RPMI7951 (cell line): Measurements from ENCODE around the gene JAM3. TPM values are rescaled to one million over a fixed set of nuclear protein-coding genes. Genes with fewer than 3 reads are reported as not detected.
A peak's percentile ranks its signal among the peaks of the same experiment; 100 is the strongest.
"Not testable (repeated sequence)": the region's sequence is repeated elsewhere in the genome, so short reads cannot be mapped to it uniquely, and the experiment has no call there.

ENCODE experiments used
- DNase-seq: peaks from one replicate; pipeline ENCODE4 v3.0.0-alpha.2; 2012; ENCODE audit warnings: low read depth
- total RNA-seq: library from RNA; depleted of rRNA; stranded (reverse); fragments of >200 nt; shearing (Covaris generic); gene quantifications from 2 replicates; pipeline ENCODE4 v1.2.3, GENCODE V29; 2014

The JAM3 gene
- total RNA-seq, 1 experiment from 2014 or later, result 49.1 TPM

DNA sequence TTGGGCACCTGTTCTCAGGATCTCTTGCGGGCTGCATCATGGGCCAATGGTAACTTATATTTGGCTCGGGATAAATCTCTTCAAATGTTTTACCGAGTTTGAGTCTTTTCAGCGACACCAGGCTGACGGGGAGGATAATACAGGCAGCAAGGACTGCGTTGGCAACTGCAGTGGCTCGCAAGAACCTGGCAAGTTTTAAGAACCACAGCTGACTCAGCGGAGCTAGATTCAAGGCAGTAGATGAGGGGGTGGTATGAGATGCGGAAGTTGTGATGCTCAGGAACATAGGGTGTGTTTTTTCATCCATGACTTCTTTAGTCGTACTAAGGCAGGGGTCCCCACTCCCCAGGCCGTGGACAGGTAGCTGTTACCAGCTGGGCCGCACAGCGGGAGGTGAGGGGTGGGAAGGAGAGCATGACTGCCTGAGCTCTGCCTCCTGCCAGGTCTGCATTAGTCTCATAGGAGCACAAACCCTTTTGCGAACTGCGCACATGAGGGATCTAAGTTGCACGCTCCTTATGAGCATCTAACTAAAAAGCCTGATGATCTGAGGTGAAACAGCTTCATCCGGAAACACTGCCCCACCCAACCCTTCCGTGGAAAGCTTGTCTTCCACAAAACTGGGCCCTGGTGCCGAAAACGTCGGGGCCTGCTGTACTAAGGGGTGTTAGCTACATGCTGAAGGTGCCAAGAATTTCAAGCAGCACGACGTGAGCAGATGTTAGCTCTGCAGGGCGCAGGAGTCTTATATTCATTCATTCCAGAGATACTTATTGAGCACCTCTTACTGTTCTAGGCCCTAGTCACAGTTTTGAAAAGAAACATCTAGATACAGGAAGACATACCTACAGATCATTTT is 6.4 kb upstream of the JAM3 start:
- DNase-seq, result no peak

- no peak for DNase-seq
Observed at GRCh38 chr11:134063124-134063495, 5.8 kb upstream of the JAM3 start.

DNA sequence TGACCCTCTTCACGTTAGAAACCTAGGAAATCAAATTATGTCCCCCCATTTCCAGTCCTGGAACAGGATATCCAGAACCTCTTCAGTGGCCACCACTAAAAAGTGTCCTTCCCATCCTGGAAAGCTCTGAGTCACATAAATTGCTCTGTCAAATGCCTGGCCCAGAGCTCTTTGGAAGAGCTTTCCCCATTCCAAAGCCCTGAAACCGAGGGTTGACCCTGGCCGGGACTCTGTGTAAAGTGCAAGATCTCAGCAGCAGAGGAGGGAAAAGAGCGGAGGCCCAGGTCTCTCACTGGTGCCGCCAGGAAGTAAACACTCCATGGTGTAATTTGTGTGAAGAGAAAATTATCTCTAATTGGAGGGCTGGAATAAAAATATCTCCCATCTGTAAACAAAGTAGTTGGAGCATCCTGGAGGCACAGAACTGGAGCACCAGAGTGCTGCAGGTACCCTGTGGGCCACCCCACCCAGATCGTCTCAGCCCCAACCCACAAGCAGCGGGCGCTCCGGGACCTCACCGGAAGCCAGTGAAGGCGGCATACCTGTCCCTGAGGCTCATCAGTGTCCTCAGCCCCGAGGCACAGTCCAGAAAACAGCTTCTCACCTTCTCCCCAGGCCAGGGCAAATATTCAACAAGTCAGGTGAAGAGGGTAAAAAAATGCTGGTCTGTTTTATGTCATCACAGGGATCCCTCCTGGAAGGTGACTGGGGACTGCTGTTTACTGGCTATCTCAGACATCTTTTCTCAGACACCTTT is 4.7 kb upstream of the JAM3 start:
- no peak for DNase-seq

DNA sequence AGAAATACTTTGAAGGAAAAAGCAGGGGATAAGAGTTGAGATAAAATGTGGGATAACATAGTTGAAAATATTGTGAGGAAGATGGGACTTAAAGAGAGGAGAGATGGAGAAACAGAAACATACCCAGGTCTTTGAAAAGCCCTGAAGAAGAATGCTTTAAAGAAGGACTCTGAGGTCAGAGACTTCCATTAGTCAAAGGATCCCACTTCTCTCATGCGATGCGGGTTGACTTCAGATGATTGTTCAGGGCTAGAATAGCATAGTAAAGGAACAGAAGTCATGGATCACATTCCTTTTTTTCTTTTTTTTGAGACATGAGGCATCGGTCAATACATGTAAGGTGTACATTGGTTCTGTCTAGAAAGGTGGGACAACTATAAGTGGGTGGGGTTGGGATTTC is 3.5 kb upstream of the JAM3 start:
- no peak for DNase-seq

- DNase-seq, result no peak
Observed at GRCh38 chr11:134066943-134067885, 1.7 kb upstream of the JAM3 start.

GRCh38 chr11:134069426-134070341 is 812 bp downstream of the JAM3 start:
- DNase-seq, result peak; percentile 31

DNA sequence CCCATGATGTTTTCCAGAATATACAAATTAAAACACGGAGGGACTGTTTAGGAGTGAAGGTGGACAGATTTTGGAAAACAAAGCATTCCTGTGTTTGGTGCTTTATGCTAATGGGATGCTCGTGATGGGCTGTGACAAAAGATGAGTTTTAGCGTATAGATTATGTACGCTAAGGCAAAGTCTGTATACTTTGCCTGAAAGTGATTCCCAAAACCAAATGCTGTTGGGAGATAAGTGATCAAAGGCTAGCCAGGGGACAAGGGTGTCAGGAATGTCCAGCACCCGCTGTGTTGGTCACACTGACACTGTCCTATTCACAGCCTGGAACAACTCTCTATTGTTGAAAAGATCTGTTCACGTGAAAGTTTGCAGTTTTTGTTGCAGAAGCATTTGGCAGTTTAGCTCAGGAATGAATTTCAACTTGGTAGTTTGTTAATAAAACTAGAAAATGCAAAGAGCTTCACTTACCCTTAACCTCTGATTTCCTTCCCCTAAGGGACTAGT is 1.5 kb downstream of the JAM3 start:
- DNase-seq, result no peak

DNA sequence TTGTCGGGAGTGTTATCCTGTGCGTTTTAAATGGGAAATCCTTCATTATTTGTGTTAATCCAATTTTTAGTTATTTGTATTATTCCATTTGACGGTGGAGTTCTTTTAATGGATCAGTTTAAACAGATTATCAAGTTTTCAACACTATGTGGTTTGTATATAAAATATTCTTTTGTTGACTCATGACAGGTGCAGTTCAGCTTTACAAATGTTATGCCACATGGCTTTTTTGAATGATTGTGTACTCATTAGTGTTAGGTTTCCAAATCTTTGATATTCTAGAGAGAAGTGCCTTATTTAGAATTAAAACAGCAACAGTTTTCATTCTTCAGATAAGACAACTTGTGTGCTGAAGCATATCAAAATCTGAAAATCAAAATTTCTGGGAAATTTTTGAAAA is 2.4 kb downstream of the JAM3 start:
- DNase-seq, result no peak

GRCh38 chr11:134071766-134072402 is 3.0 kb downstream of the JAM3 start:
- DNase-seq, result no peak

- DNase-seq, result no peak
Observed at GRCh38 chr11:134072844-134073243, 4.0 kb downstream of the JAM3 start.

- no peak for DNase-seq
Observed at GRCh38 chr11:134074346-134074745, 5.5 kb downstream of the JAM3 start.

- no peak for DNase-seq
Observed at GRCh38 chr11:134074766-134075165, 5.9 kb downstream of the JAM3 start.

- DNase-seq, result no peak
Observed at GRCh38 chr11:134079317-134079716, 10.4 kb downstream of the JAM3 start.

GRCh38 chr11:134081258-134081657 is 12.4 kb downstream of the JAM3 start:
- not testable (repeated sequence) for DNase-seq

- DNase-seq, result no peak
Observed at GRCh38 chr11:134082990-134083389, 14.1 kb downstream of the JAM3 start.

DNA sequence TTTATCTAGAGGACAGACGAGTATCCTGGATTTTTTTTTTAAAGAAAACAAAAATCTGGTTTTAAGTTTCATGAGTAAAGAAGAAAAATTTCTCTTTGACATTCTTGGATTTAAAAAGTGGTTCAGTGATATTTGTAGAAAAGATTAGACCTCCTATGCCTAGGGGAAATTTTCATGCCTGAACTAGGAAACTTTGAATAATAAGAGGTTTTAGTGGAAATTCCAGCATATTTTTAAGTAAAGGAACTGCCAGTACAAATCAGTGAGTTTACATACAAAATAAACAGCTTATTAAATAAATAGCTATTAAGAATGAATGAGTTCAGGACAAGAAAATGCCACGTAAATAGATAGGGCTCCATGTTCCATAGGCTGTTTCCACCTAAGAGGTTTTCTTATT is 17.5 kb downstream of the JAM3 start:
- no peak for DNase-seq

- not testable (repeated sequence) for DNase-seq
Observed at GRCh38 chr11:134092006-134092405, 23.1 kb downstream of the JAM3 start.

GRCh38 chr11:134097166-134097565 is 28.3 kb downstream of the JAM3 start:
- no peak for DNase-seq

DNA sequence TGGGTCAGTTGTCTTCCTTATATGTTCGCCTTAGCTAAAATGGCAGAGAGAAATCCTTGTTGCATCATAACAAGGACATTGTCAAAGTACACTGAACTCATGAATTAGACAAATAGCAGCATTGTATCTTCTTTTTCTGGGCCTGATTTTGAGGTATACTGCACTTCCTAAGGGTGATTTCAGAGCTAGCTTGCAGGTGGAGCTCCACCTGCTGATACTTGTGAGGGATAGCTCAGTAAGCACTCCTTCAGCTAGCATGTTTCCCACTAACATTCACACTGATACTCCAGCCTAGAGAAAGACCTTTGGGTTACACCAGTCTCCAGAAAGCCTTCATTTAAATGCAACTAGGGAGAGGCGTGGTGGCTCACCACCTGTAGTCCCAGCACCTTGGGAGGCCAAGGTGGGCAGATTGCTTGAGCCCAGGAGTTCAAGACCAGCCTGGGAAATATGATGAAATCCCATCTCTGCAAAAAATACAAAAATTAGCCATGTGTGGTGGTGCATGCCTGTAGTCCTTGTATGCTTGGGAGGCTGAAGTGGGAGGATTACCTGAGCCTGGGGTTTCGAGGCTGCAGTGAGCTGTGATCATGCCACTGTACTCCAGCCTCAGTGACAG is 29.8 kb downstream of the JAM3 start:
- no peak for DNase-seq

DNA sequence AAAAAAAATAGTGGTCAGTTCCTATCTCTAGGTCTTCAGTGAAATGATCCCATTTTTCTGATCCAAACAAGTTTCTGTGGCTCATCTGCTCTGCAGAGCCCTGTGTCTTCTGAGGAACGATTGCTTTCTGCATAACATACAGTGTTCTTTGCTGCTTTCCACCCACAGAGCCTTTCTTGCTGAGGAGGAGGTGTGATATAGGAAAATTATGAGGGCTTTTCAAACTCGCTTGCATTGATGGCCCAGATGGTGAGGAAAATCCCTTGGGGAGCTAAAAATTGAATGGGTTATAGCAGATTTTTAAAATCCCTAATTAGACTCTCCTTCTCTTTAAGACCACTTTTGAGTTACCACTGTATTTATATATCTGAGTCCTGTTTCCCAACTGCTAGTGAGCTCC is 31.3 kb downstream of the JAM3 start:
- no peak for DNase-seq
